K562 (cell line): ENCODE results near the gene C1QTNF12. TPM values are rescaled to one million over a fixed set of nuclear protein-coding genes. Genes with fewer than 3 reads are reported as not detected.

ENCODE experiments used
- CHD1 ChIP-seq: fragments of 200-600 bp; sonication (generic); IDR thresholded peaks from one replicate; pipeline ENCODE4 v1.6.1; 2012; ENCODE audit warnings: mild to moderate bottlenecking, moderate library complexity, low read length, inconsistent platforms
- ESRRA ChIP-seq: fragments of 450-650 bp; IDR thresholded peaks from 2 replicates; pipeline ENCODE4 v1.6.1; 2014; ENCODE audit warnings: low read depth, mild to moderate bottlenecking, moderate library complexity, borderline replicate concordance
- HBP1 ChIP-seq: fragments of 450-650 bp; formaldehyde crosslinking; IDR thresholded peaks from 2 replicates; pipeline ENCODE4 v1.4.0; 2022; ENCODE audit warnings: missing genetic modification characterization
- HDAC8 ChIP-seq: fragments of 450-650 bp; IDR thresholded peaks from 2 replicates; pipeline ENCODE4 v1.6.1; 2016; ENCODE audit warnings: mild to moderate bottlenecking, missing genetic modification characterization, moderate library complexity, missing compliant biosample characterization
- JUN ChIP-seq, 2 experiments: sonication (generic) in 1 of 2; formaldehyde crosslinking in 1 of 2; IDR thresholded peaks; 2 replicates each; pipeline versions ENCODE4 v1.6.1 to v1.8.0; 2012 to 2022; ENCODE audit warnings: borderline replicate concordance in 2 of 2, mild to moderate bottlenecking in 2 of 2, improper control_type of control experiment in 1 of 2, low read depth in 1 of 2, low read length in 1 of 2, missing genetic modification reagents in 1 of 2
- NR2C1 ChIP-seq, 2 experiments: fragments of 450-650 bp; IDR thresholded peaks; 2 replicates each; pipeline ENCODE4 v1.6.1; 2017; ENCODE audit warnings: mild to moderate bottlenecking in 2 of 2, antibody characterized with exemption in 1 of 2, inconsistent platforms in 1 of 2, missing compliant biosample characterization in 1 of 2, missing genetic modification characterization in 1 of 2
- PCBP1 ChIP-seq: fragments of 200-400 bp; formaldehyde crosslinking; IDR thresholded peaks from 2 replicates; pipeline ENCODE4 v1.6.1; 2018; ENCODE audit warnings: mild to moderate bottlenecking, low read depth, low read length; ENCODE audit not compliant: poor library complexity, severe bottlenecking
- RBM39 ChIP-seq: fragments of 200-400 bp; formaldehyde crosslinking; optimal IDR thresholded peaks from 2 replicates; pipeline ENCODE3; 2018; ENCODE audit warnings: low read depth, low read length
- SMARCB1 ChIP-seq: IDR thresholded peaks from 2 replicates; pipeline ENCODE4 v1.6.1; 2011; ENCODE audit warnings: improper control_type of control experiment, low read depth; ENCODE audit not compliant: insufficient read length
- ZBTB8A ChIP-seq: fragments of 450-650 bp; IDR thresholded peaks from 2 replicates; pipeline ENCODE4 v1.6.1; 2018; ENCODE audit warnings: mild to moderate bottlenecking, moderate library complexity; ENCODE audit not compliant: partially characterized antibody
- ZFP1 ChIP-seq: fragments of 450-650 bp; formaldehyde crosslinking; IDR thresholded peaks from 2 replicates; pipeline ENCODE4 v1.4.0; 2020; ENCODE audit warnings: mild to moderate bottlenecking, mixed read lengths
- ZFX ChIP-seq: sonication (generic); formaldehyde crosslinking; IDR thresholded peaks from 2 replicates; pipeline ENCODE4 v1.8.0; 2022; ENCODE audit warnings: mild to moderate bottlenecking, missing genetic modification reagents, moderate library complexity
- ZNF507 ChIP-seq: conservative IDR thresholded peaks from 2 replicates; pipeline ENCODE4 v1.6.1; 2017; ENCODE audit warnings: missing genetic modification characterization, missing compliant biosample characterization
- ZNF561 ChIP-seq: fragments of 450-650 bp; formaldehyde crosslinking; conservative IDR thresholded peaks from 2 replicates; pipeline ENCODE4 v1.4.0; 2020; ENCODE audit warnings: mild to moderate bottlenecking, moderate library complexity
- ZNF584 ChIP-seq: fragments of 200-800 bp; sonication (Bioruptor generic); IDR thresholded peaks from 2 replicates; pipeline ENCODE4 v1.6.1; 2016; ENCODE audit warnings: low read depth, mild to moderate bottlenecking, missing genetic modification characterization, missing compliant biosample characterization
- ZNF592 ChIP-seq: fragments of 450-650 bp; IDR thresholded peaks from 2 replicates; pipeline ENCODE4 v1.6.1; 2017; ENCODE audit warnings: antibody characterized with exemption, mild to moderate bottlenecking
- ZNF740 ChIP-seq, 3 experiments: fragments of 200-800 bp in 1 of 3; sonication (Bioruptor generic) in 1 of 3; sonication (generic) in 1 of 3; formaldehyde crosslinking in 1 of 3; IDR thresholded peaks; 2 replicates each; pipeline versions ENCODE4 v1.6.1 to v1.8.0; 2016 to 2022; ENCODE audit warnings: mild to moderate bottlenecking in 2 of 3, missing compliant biosample characterization in 2 of 3, missing genetic modification characterization in 2 of 3, missing genetic modification reagents in 1 of 3
- ZSCAN29 ChIP-seq: fragments of 450-650 bp; IDR thresholded peaks from 2 replicates; pipeline ENCODE4 v1.6.1; 2017
- polyA plus RNA-seq, 8 experiments: library from polyadenylated mRNA; depleted of rRNA in 4 of 8; stranded (reverse) in 5 of 8; unstranded in 3 of 8; fragments of >200 nt; fragmentation: Nextera tagmentation in 2 of 8; fragmentation: Illumina TruSeq in 1 of 8; extraction: Ambion mirVana in 2 of 8; extraction: Trizol in 1 of 8; gene quantifications; 2 replicates each; pipeline versions ENCODE4 v1.2.1 to v1.2.3, GENCODE V29; 2011 to 2014; ENCODE audit warnings: inconsistent platforms in 1 of 8, missing spikeins in 1 of 8
- total RNA-seq, 7 experiments: library from RNA; depleted of rRNA in 6 of 7; stranded (reverse); fragments of >200 nt in 6 of 7; fragmentation: Illumina TruSeq in 2 of 7; extraction: Trizol in 2 of 7; gene quantifications; 2 replicates each; pipeline versions ENCODE4 v1.2.1 to v1.2.3, GENCODE V29; 2011 to 2021; ENCODE audit warnings: low replicate concordance in 1 of 7

C1QTNF12 gene
- total and polyA plus RNA-seq, 9 of the 15 experiments (the other 6 are each of a cell fraction or from before 2014, with no cell fraction given), result 0.11 to 4.3 (median 0.93) TPM; not detected in 3

- TF ChIP-seq ZNF740 (CRISPR knock-in tag; IDR thresholded peaks at IDR 0.05) (peak; percentile 61; the same call in 1 of the 2 replicates), ZNF740 (tag; IDR thresholded peaks at IDR 0.05) (no peak), ZNF592 (peak; percentile 35; the same call in 1 of the 2 replicates), RBM39 (no peak), CHD1 (no peak), HDAC8 (no peak), ZFP1 (CRISPR knock-in tag) (no peak), ZNF507 (tag) (no peak), JUN (IDR thresholded peaks at IDR 0.05; ENCODE audit: borderline replicate concordance, low read depth, low read length) (no peak), JUN (CRISPR knock-in tag; IDR thresholded peaks at IDR 0.05; ENCODE audit: borderline replicate concordance) (no peak), ESRRA (peak; percentile 61; the same call in 1 of the 2 replicates), HBP1 (no peak), ZNF584 (CRISPR knock-in tag) (no peak), NR2C1 (IDR thresholded peaks at IDR 0.05) (peak; percentile 98), NR2C1 (tag; IDR thresholded peaks at IDR 0.05) (peak; percentile 99), ZNF561 (no peak), ZBTB8A (no peak), SMARCB1 (no peak), ZSCAN29 (no peak), ZFX (CRISPR knock-in tag) (peak; percentile 34; the same call in 1 of the 2 replicates), PCBP1 (peak; percentile 84)
These were observed 6.7 kb downstream of the C1QTNF12 start (continued) for GRCh38 chr1:1239614-1240347.
